Neural progenitor cell (in vitro differentiated cells): Measurements from ENCODE around the gene PLK5.

Source experiments
- EZH2 ChIP-seq: fragments of 200-600 bp; sonication (generic); IDR thresholded peaks from 2 replicates; pipeline ENCODE4 v1.6.1; 2017; ENCODE audit warnings: antibody characterized with exemption, mild to moderate bottlenecking, moderate library complexity
- EZH2phosphoT487 ChIP-seq: fragments of 200-600 bp; sonication (generic); IDR thresholded peaks from 2 replicates; pipeline ENCODE4 v1.6.1; 2017; ENCODE audit warnings: antibody characterized with exemption
- TF ChIP-seq, protein P1 (sequence below): fragments of 200-600 bp; sonication (generic); IDR thresholded peaks from 2 replicates; pipeline ENCODE4 v1.5.1; 2017; ENCODE audit warnings: antibody characterized with exemption, mild to moderate bottlenecking

DNA sequence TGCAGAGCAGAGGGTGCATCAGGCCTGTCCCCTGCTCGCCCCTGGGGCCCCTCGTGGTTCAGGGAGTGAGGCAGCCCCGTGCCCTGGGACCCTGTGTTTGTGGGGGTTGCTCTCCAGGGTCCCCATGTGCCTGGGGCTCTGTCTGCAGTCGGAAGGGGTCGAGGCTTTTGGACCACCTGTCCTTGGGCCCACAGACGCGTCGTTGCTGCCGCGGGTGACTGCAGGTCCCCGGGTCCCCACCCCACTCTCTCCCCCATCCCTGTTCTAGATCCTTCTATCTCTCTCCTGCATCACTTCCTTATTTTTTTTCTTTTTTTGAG lies 35.6 kb upstream of the PLK5 start:
- TF ChIP-seq, protein P1, sequence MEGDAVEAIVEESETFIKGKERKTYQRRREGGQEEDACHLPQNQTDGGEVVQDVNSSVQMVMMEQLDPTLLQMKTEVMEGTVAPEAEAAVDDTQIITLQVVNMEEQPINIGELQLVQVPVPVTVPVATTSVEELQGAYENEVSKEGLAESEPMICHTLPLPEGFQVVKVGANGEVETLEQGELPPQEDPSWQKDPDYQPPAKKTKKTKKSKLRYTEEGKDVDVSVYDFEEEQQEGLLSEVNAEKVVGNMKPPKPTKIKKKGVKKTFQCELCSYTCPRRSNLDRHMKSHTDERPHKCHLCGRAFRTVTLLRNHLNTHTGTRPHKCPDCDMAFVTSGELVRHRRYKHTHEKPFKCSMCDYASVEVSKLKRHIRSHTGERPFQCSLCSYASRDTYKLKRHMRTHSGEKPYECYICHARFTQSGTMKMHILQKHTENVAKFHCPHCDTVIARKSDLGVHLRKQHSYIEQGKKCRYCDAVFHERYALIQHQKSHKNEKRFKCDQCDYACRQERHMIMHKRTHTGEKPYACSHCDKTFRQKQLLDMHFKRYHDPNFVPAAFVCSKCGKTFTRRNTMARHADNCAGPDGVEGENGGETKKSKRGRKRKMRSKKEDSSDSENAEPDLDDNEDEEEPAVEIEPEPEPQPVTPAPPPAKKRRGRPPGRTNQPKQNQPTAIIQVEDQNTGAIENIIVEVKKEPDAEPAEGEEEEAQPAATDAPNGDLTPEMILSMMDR: no peak
- TF ChIP-seq EZH2 (no peak), EZH2phosphoT487 (no peak)
